ENCODE measurements around the gene TMEM59L. TPM values are rescaled to one million over a fixed set of nuclear protein-coding genes. Genes with fewer than 3 reads are reported as not detected.

Gene TMEM59L
- polyA plus RNA-seq, 1 of the 3 experiments (the other 2 are of a cell fraction), result 9.6 TPM

DNA sequence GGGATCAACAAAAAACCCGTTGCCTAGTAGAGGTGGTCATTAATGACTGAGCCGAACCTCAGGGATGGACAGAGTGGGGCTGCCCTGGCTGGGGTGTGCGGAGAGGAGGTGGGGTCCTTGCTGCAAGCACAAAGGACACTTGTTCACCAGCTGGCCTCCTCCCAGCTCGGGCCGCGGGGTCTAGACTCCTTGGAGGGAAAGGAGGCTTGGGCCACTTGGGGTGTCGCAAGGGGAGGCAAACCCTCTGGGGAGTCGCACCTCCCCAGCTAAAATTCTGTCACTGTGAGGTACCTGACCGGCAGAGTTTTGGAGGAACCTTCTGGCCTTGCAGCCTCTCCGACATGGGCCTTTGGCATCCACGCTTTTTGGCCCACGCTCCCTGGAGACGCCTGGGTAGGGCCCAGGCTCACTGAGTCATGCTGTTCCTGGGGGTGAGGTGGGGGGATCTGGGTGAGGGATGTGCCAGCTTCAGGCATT, 32.4 kb downstream of the TMEM59L start:
- TF ChIP-seq TEAD4 (IDR thresholded peaks at IDR 0.05; ENCODE audit: borderline replicate concordance, insufficient read depth), result no peak
- no peak for TF ChIP-seq RFX5 (IDR thresholded peaks at IDR 0.05; ENCODE audit: low read length)
- TF ChIP-seq, protein P1, sequence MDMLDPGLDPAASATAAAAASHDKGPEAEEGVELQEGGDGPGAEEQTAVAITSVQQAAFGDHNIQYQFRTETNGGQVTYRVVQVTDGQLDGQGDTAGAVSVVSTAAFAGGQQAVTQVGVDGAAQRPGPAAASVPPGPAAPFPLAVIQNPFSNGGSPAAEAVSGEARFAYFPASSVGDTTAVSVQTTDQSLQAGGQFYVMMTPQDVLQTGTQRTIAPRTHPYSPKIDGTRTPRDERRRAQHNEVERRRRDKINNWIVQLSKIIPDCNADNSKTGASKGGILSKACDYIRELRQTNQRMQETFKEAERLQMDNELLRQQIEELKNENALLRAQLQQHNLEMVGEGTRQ (IDR thresholded peaks at IDR 0.05; ENCODE audit: borderline replicate concordance, low read depth, low read length), result no peak
- TF ChIP-seq GATA2 (CRISPR knock-in tag; IDR thresholded peaks at IDR 0.05), result no peak
- TF ChIP-seq FOXJ3 (CRISPR knock-in tag; IDR thresholded peaks at IDR 0.05), result no peak

GRCh38 chr19:18646535-18647370, 34.1 kb downstream of the TMEM59L start:
- H2AFZ ChIP-seq (ENCODE audit: low read depth), result no peak overlapping the region
- no peaks in the 10 kb centered on the region for H3K9me2 ChIP-seq
- H3K79me2 ChIP-seq (ENCODE audit: insufficient read depth), result peaks cover 20% of the 10 kb centered on the region; the same call in 1 of the 2 replicates
- ChIA-PET POLR2A (no interaction called here), CTCF (interaction anchor here (1.1 to 2.0 kb wide), 2 partner anchors 53 to 201 kb away, joined by 3 to 5 read pairs; no protein-coding TSS in a partner anchor)
- DNase-seq, result no peak
- H3K27ac ChIP-seq (ENCODE audit: low read depth in 2 of 2, low read length in 1 of 2), result no peak overlapping the region
- 93% methylated on average over 25 of the region's 34 CpGs for WGBS (ENCODE audit: low lambda C conversion rate)
- H3K9ac ChIP-seq, result no peak overlapping the region
- H3K4me3 ChIP-seq (ENCODE audit: low read depth in 2 of 2, low read length in 1 of 2), result no peak overlapping the region
- H3K4me2 ChIP-seq, result no peak overlapping the region
- TF ChIP-seq TEAD4 (IDR thresholded peaks at IDR 0.05; ENCODE audit: borderline replicate concordance, insufficient read depth) (no peak), MXI1 (IDR thresholded peaks at IDR 0.05; ENCODE audit: low read depth, low read length) (no peak), RCOR1 (IDR thresholded peaks at IDR 0.05; ENCODE audit: low read length) (no peak), EZH2phosphoT487 (IDR thresholded peaks at IDR 0.05; ENCODE audit: borderline replicate concordance, low read depth) (no peak), NRF1 (IDR thresholded peaks at IDR 0.05; ENCODE audit: low read depth, low read length) (no peak), GABPA (IDR thresholded peaks at IDR 0.05; ENCODE audit: low read depth) (no peak), YY1 (IDR thresholded peaks at IDR 0.05; ENCODE audit: low read depth) (no peak), ELF1 (IDR thresholded peaks at IDR 0.05) (no peak), MEF2A (IDR thresholded peaks at IDR 0.05; ENCODE audit: borderline replicate concordance, low read depth) (no peak), FOSL2 (IDR thresholded peaks at IDR 0.05; ENCODE audit: borderline replicate concordance, low read depth) (no peak), RFX5 (IDR thresholded peaks at IDR 0.05; ENCODE audit: low read length) (no peak), EP300 (IDR thresholded peaks at IDR 0.05; ENCODE audit: borderline replicate concordance in 1 of 2, low read depth in 1 of 2, low read length in 1 of 2) (no peak)
- TF ChIP-seq, protein P2, sequence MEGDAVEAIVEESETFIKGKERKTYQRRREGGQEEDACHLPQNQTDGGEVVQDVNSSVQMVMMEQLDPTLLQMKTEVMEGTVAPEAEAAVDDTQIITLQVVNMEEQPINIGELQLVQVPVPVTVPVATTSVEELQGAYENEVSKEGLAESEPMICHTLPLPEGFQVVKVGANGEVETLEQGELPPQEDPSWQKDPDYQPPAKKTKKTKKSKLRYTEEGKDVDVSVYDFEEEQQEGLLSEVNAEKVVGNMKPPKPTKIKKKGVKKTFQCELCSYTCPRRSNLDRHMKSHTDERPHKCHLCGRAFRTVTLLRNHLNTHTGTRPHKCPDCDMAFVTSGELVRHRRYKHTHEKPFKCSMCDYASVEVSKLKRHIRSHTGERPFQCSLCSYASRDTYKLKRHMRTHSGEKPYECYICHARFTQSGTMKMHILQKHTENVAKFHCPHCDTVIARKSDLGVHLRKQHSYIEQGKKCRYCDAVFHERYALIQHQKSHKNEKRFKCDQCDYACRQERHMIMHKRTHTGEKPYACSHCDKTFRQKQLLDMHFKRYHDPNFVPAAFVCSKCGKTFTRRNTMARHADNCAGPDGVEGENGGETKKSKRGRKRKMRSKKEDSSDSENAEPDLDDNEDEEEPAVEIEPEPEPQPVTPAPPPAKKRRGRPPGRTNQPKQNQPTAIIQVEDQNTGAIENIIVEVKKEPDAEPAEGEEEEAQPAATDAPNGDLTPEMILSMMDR (IDR thresholded peaks at IDR 0.05), result no peak
- no peaks in the 10 kb centered on the region for H3K36me3 ChIP-seq (replicated peaks in 1 of 2; ENCODE audit: control insufficient read depth in 1 of 2, insufficient read depth in 2 of 2, low read length in 1 of 2)
- 0 out of 2 replicates have a peak, but pooled peaks cover 3% of the 10 kb centered on the region for H4K20me1 ChIP-seq (ENCODE audit: insufficient read depth)
- peaks cover 0 to 6% of the 10 kb centered on the region in 2 experiments; a peak in 1 of 4 replicates for H3K4me1 ChIP-seq (ENCODE audit: control insufficient read depth in 1 of 2, insufficient read depth in 2 of 2, low read depth in 1 of 2, low read length in 1 of 2)
- H3K9me3 ChIP-seq, result no peaks in the 10 kb centered on the region
- H3K27me3 ChIP-seq (ENCODE audit: insufficient read depth), result no peaks in the 10 kb centered on the region
- H3F3A ChIP-seq (replicated peaks; ENCODE audit: insufficient read depth), result no peaks in the 10 kb centered on the region

More for the DNA sequence above, 32.4 kb downstream of the TMEM59L start:
- no peak overlapping the region for H2AFZ ChIP-seq (ENCODE audit: low read depth)
- no peaks in the 10 kb centered on the region for H3K36me3 ChIP-seq (replicated peaks in 1 of 2; ENCODE audit: control insufficient read depth in 1 of 2, insufficient read depth in 2 of 2, low read length in 1 of 2)
- no peak overlapping the region for H3K27ac ChIP-seq (ENCODE audit: low read depth in 2 of 2, low read length in 1 of 2)
- no peak overlapping the region for H3K9ac ChIP-seq
- no peaks in the 10 kb centered on the region for H3K27me3 ChIP-seq (ENCODE audit: insufficient read depth)
- 0 out of 2 replicates have a peak, but pooled peaks cover 3% of the 10 kb centered on the region for H4K20me1 ChIP-seq (ENCODE audit: insufficient read depth)
- peaks cover 0 to 6% of the 10 kb centered on the region in 2 experiments; a peak in 1 of 4 replicates for H3K4me1 ChIP-seq (ENCODE audit: control insufficient read depth in 1 of 2, insufficient read depth in 2 of 2, low read depth in 1 of 2, low read length in 1 of 2)
- ChIA-PET CTCF (interaction anchor here (1.0 kb wide), 1 partner anchor 250 kb away, joined by 3 read pairs; no protein-coding TSS in a partner anchor), POLR2A (no interaction called here)
- H3K9me2 ChIP-seq, result no peaks in the 10 kb centered on the region
- no peak overlapping the region for H3K4me3 ChIP-seq (ENCODE audit: low read depth in 2 of 2, low read length in 1 of 2)
- H3F3A ChIP-seq (replicated peaks; ENCODE audit: insufficient read depth), result no peaks in the 10 kb centered on the region
- H3K79me2 ChIP-seq (ENCODE audit: insufficient read depth), result peaks cover 33% of the 10 kb centered on the region; the same call in 1 of the 2 replicates
- no peak overlapping the region for H3K4me2 ChIP-seq
- DNase-seq, result no peak
- WGBS (ENCODE audit: low lambda C conversion rate), result 97% methylated on average over 10 of the region's 13 CpGs
- H3K9me3 ChIP-seq, result no peaks in the 10 kb centered on the region

Measured in SK-N-SH (cell line).